ENCODE data around the gene ERC2.

ERC2 gene

GRCh38 chr3:55708242-55708641 lies 760.0 kb downstream of the ERC2 start:
- H3K4me3 ChIP-seq (ENCODE audit: low read length, poor library complexity, severe bottlenecking): no peak overlapping the region
- H3K36me3 ChIP-seq (ENCODE audit: insufficient read depth, low read length): no peaks in the 10 kb centered on the region
- TF ChIP-seq EZH2phosphoT487 (IDR thresholded peaks at IDR 0.05; ENCODE audit: borderline replicate concordance): no peak
- TF ChIP-seq CTCF (conservative IDR thresholded peaks at IDR 0.05; ENCODE audit: low read length): no peak
- H3K4me2 ChIP-seq (ENCODE audit: low read depth, low read length, poor library complexity, severe bottlenecking): no peak overlapping the region
- H3K4me1 ChIP-seq (ENCODE audit: insufficient read depth, low read length, poor library complexity, severe bottlenecking): no peaks in the 10 kb centered on the region
- no peaks in the 10 kb centered on the region for H3K79me2 ChIP-seq (ENCODE audit: insufficient read depth, low read length)
- H3K9me2 ChIP-seq (replicated peaks; ENCODE audit: low read depth, low read length): no peaks in the 10 kb centered on the region
- no peaks in the 10 kb centered on the region for H3K27me3 ChIP-seq (ENCODE audit: insufficient read depth, low read length, poor library complexity, severe bottlenecking)
- H3K9me3 ChIP-seq (ENCODE audit: insufficient read depth, low read depth, low read length): no peaks in the 10 kb centered on the region
- H3F3A ChIP-seq (ENCODE audit: low read depth): no peaks in the 10 kb centered on the region
- no peaks in the 10 kb centered on the region for H4K20me1 ChIP-seq (ENCODE audit: insufficient read depth, low read length, poor library complexity, severe bottlenecking)
- H3K9ac ChIP-seq (ENCODE audit: low read depth, low read length, poor library complexity, severe bottlenecking): no peak overlapping the region
- no peak overlapping the region for H2AFZ ChIP-seq (ENCODE audit: low read length)

- TF ChIP-seq CTCF (conservative IDR thresholded peaks at IDR 0.05; ENCODE audit: low read length): no peak
- no peak for TF ChIP-seq EZH2phosphoT487 (IDR thresholded peaks at IDR 0.05; ENCODE audit: borderline replicate concordance)
- H3F3A ChIP-seq (ENCODE audit: low read depth): no peaks in the 10 kb centered on the region
- H3K9ac ChIP-seq (ENCODE audit: low read depth, low read length, poor library complexity, severe bottlenecking): no peak overlapping the region
- no peaks in the 10 kb centered on the region for H3K9me2 ChIP-seq (replicated peaks; ENCODE audit: low read depth, low read length)
- no peak overlapping the region for H3K4me2 ChIP-seq (ENCODE audit: low read depth, low read length, poor library complexity, severe bottlenecking)
- H3K4me3 ChIP-seq (ENCODE audit: low read length, poor library complexity, severe bottlenecking): no peak overlapping the region
- H2AFZ ChIP-seq (ENCODE audit: low read length): no peak overlapping the region
- H4K20me1 ChIP-seq (ENCODE audit: insufficient read depth, low read length, poor library complexity, severe bottlenecking): no peaks in the 10 kb centered on the region
- no peaks in the 10 kb centered on the region for H3K27me3 ChIP-seq (ENCODE audit: insufficient read depth, low read length, poor library complexity, severe bottlenecking)
- no peaks in the 10 kb centered on the region for H3K36me3 ChIP-seq (ENCODE audit: insufficient read depth, low read length)
- no peaks in the 10 kb centered on the region for H3K79me2 ChIP-seq (ENCODE audit: insufficient read depth, low read length)
- H3K9me3 ChIP-seq (ENCODE audit: insufficient read depth, low read depth, low read length): no peaks in the 10 kb centered on the region
- no peaks in the 10 kb centered on the region for H3K4me1 ChIP-seq (ENCODE audit: insufficient read depth, low read length, poor library complexity, severe bottlenecking)
These were observed 763.7 kb downstream of the ERC2 start for GRCh38 chr3:55704521-55704920.

GRCh38 chr3:55702822-55703221 lies 765.4 kb downstream of the ERC2 start:
- H3K36me3 ChIP-seq (ENCODE audit: insufficient read depth, low read length): no peaks in the 10 kb centered on the region
- no peak overlapping the region for H3K9ac ChIP-seq (ENCODE audit: low read depth, low read length, poor library complexity, severe bottlenecking)
- H2AFZ ChIP-seq (ENCODE audit: low read length): no peak overlapping the region
- no peak overlapping the region for H3K4me2 ChIP-seq (ENCODE audit: low read depth, low read length, poor library complexity, severe bottlenecking)
- no peaks in the 10 kb centered on the region for H3K79me2 ChIP-seq (ENCODE audit: insufficient read depth, low read length)
- TF ChIP-seq CTCF (conservative IDR thresholded peaks at IDR 0.05; ENCODE audit: low read length): no peak
- no peak for TF ChIP-seq EZH2phosphoT487 (IDR thresholded peaks at IDR 0.05; ENCODE audit: borderline replicate concordance)
- H3F3A ChIP-seq (ENCODE audit: low read depth): no peaks in the 10 kb centered on the region
- no peaks in the 10 kb centered on the region for H4K20me1 ChIP-seq (ENCODE audit: insufficient read depth, low read length, poor library complexity, severe bottlenecking)
- no peaks in the 10 kb centered on the region for H3K4me1 ChIP-seq (ENCODE audit: insufficient read depth, low read length, poor library complexity, severe bottlenecking)
- no peak overlapping the region for H3K4me3 ChIP-seq (ENCODE audit: low read length, poor library complexity, severe bottlenecking)
- H3K27me3 ChIP-seq (ENCODE audit: insufficient read depth, low read length, poor library complexity, severe bottlenecking): no peaks in the 10 kb centered on the region
- H3K9me2 ChIP-seq (replicated peaks; ENCODE audit: low read depth, low read length): no peaks in the 10 kb centered on the region
- no peaks in the 10 kb centered on the region for H3K9me3 ChIP-seq (ENCODE audit: insufficient read depth, low read depth, low read length)
